ENCODE measurements around the gene ERVH48-1.
A peak's percentile ranks its signal among the peaks of the same experiment; 100 is the strongest.
"Not testable (repeated sequence)": the region's sequence is repeated elsewhere in the genome, so short reads cannot be mapped to it uniquely, and the experiment has no call there.

The ERVH48-1 gene

DNA sequence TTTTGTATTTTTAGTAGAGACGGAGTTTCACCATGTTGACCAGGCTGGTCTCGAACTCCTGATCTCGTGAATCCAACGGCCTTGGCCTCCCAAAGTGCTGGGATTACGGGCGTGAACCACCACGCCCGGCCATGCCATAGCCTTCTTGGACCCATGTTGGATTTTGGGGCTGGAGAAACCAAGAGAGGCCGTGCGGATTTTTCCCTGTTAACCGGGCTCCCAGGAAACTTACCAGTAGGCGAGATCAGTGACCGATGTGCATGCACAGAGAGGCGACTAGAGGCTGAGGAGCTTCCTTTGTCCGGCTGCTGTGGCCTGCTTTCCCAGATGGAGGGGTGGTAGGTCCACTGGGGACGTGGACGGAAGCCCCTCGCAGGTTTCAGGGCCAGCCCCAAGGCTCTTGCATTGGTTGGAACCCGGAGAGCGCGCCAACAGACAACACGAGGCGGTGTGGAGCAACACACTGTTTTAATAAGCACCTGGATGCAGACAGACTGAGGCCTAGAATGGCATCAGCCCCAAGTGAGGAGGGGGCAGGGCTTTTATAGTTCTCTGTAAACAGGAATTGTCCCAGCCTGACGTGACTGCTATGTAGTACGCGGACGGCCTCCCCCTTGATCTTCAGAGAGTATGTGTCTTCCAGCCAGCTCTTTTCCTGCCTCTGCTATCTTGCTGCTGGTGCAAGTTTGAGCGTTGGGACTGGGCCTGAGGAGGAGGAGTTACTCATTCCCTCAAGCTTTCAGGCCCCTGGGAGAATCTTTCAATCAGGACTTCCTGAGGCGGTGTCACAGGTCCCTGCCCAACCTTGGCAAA lies at the start of gene ERVH48-1:
Gene ERVH48-1 (minus strand): TSS at position 517 of the 813 bp plus-strand sequence. CDS start 6,624 bp downstream, outside the sequence.
- DNase-seq (ENCODE audit: low spot score) = no peak

DNA sequence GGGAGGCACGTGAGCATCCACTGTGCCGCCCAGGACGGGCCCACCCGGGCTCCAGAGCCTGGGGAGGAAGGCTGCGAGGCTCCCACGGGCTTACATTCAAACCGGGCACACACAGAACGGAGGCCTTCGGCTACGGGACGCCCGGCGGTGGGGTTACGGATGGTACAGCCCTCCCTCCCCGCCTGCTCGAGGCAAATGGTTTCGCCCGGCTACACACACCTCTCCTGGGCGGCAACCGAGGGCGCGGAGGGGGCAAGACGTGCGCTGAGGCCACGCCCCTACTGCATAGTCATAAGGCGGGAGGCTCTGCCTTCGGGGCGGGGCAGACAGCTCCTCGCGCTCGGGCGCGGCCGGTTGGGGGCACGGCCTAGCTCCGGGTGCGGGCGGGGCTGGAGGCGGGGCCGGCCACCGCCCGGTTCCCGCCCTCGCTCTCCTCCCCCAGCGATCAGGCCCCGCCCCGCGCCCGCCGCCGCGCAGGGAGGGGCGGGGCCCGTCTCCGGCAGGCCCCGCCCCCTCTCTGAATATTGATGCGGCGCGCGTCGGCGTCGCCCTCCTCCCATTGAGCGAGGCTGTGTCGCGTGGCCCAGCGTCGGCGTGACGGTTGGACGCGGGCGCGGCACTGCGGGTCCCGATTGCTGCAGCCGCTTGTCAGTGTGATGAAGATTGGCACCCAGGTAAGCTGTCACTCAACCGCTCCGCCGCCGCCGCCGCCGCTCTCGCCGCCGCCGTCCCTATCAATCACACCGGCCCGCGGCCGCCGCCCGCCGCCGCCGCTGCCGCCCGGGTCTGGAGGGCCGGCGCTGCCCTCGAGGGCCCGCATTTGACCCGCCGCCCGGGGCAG lies 48.8 kb upstream of the ERVH48-1 start, which contains the start of gene PKNOX1:
Gene PKNOX1 (plus strand): TSS at position 572 of the 841 bp plus-strand sequence. CDS start 29,820 bp downstream, outside the sequence.
- DNase-seq (ENCODE audit: low spot score) = peak; percentile 99

DNA sequence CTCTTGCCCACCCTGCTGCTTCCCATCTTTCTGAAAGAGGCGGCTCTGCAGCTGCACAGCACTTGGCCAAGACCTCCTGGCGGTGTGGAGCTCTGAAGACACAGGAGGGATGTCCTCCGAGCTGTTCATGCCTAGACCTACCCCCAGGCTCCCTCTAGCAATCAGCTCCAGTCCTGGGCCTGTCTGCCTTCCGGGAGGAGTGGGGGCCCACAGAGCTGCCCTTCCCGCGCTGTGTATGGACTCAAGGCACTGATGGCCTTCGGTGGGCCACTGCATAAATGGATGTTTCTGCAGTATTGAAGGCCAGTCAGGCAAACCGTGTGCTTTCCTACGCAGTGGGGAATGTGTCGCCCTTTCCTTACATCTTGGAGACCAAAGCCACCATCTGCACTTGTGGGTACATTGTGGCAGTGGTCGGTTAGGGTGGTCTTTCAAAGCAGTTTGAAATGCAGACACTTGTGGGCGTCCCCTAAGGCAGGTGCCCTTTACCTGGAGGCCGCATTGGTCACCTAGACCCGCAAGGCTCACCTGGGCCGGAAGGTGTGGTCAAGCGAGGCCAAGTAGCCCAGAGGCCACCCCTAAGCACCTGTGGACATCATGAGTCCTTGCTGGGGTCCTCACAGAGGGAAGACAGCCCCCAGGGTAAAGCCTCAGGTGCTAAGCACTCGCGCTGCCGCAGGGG lies 48.0 kb upstream of the ERVH48-1 start:
- no peak for DNase-seq (ENCODE audit: low spot score)

DNA sequence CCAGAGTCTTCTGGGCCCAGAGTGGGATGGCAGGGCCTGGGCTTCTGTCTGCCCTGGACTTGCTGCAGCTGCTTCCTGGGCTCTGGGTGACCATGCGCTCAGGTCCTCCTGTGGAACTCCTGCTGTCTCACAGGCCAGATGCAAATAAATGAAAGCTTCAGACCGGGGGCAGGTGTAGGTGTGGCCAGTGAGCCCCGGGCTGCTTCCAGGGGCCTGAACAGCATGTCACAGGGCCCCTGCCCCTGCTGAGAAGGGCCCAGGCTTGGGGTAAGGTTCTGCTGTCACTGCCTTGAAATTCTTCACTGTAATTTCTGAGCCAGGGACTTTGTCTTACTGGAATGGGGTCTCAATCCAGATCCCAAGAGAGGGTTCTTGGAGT lies 46.5 kb upstream of the ERVH48-1 start:
- DNase-seq (ENCODE audit: low spot score) = no peak

DNA sequence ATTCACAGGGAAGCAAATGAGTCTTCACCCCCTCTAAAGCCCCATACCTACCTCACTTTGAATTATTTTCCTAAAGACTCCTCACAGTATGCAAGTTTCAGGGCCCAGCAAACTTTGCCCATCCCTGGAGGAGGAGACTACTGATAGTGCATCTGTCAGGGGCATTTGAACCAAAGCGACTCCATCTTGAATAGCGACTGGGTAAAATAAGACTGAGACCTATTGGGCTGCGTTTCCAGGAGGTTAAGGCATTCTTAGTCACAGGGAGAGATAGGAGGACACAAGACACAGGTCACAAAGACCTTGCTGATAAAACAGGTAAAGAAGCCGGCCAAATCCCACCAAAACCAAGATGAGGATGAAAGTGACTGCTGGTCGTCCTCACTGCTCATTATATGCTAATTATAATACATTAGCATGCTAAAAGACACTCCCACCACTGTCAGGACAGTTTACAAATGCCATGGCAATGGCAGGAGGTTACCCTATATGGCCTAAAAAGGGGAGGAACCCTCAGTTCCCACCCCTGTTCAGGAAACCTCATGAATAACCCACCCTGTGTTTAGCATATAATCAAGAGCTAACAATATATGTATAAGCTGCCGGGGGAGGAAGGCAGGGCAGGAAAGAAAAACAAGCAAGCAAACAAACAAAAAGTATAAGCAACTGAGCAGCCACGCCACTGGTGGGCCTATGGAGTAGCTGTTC lies 45.7 kb upstream of the ERVH48-1 start:
- no peak for DNase-seq (ENCODE audit: low spot score)

DNA sequence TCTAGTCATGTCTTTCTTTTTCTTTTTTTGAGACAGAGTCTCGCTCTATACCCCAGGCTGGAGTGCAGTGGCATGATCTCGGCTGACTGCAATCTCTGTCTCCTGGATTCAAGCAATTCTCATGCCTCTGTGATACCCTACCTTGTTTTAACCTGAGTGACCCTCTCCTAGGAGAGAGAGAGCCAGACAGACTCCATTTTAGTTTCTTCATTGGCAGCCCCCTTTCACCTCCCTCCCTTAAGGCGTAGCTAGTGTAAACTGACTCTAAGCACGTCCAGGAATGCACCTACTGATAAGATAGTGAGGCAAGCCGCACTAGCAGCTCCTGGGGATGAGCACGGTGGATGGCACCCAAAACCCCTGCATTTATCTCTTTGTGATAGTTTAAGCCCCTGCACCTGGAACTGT lies 43.8 kb upstream of the ERVH48-1 start:
- no peak for DNase-seq (ENCODE audit: low spot score)

DNA sequence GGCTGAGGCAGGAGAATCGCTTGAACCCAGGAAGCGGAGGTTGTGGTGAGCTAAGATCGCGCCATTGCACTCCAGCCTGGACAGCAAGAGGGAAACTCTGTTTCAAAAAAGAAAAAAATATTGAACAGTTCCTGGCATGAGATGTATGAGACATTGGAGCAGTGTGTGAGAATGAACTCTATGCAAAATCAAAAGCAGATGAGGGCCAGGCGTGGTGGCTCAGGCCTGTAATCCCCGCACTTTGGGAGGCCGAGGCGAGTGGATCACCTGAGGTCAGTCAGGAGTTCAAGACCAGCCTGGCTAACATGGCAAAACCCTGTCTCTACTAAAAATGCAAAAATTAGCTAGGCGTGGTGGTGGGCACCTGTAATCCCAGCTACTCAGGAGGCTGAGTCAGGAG lies 42.2 kb upstream of the ERVH48-1 start:
- not testable (repeated sequence) for DNase-seq (ENCODE audit: low spot score)

DNA sequence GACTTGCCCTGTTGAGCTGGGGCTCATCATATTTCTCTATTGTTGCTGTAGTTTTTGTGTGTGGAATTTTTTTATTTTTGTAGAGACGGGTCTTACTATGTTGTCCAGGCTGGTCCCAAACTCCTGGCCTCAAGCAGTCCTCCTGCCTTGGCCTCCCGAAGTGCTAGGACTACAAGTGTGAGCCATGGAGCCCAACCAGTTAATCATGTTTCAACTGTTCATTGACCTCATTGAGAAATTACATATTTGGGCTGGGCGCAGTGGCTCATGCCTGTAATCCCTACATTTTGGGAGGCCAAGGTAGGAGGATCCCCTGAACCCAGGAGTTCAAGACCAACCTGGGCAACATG lies 39.8 kb upstream of the ERVH48-1 start:
- no peak for DNase-seq (ENCODE audit: low spot score)

DNA sequence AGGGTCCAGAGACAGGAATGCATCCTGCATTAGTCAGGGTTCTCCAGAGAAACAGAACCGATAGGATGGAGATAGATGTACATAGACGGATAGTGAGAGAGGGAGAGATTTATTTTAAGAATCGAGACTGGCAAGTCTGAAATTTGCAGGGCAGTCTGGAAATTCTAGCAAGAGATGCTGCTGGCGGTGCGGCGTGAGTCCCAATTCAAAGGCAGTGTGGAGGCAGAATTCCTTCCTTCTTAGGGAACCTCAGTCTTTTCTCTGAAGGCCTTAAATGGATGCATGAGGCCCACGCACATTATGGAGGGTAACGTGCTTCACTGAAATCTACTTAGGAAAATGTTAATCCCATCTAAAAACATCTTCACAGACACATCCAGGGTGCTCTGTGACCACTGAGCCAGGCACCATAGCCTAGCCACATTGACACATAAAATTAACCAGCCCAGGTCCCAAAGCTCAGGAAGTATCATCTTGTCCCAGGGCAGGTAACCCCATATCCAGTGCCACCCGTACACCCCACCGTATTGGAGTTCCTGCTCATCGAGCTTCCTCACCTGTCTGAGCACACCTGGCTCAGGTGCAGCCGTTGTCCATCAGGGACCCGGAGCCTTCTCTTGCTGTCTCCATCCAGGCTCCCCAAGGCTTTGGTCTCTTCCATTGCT lies 39.2 kb upstream of the ERVH48-1 start:
- DNase-seq (ENCODE audit: low spot score) = no peak

DNA sequence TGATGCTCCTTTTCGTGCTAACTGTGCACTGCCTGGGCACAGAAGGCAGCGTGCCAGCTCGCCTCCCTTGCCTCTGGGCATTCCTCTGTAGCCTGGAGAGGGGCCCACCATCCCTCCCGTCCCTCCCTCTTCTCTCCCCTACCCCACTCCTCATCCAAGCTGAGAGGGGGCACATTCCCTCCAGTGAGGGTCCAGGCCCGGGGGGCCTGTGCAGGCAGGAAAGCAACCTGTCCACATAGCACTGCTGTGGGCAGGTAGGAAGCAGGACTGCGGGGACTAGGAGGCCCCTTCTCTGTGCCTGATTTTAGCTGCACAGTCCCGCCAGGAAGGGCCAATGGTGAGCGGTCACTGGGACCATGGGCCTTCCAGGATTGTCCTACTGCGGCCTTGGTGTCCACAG lies 38.7 kb upstream of the ERVH48-1 start:
- no peak for DNase-seq (ENCODE audit: low spot score)

DNA sequence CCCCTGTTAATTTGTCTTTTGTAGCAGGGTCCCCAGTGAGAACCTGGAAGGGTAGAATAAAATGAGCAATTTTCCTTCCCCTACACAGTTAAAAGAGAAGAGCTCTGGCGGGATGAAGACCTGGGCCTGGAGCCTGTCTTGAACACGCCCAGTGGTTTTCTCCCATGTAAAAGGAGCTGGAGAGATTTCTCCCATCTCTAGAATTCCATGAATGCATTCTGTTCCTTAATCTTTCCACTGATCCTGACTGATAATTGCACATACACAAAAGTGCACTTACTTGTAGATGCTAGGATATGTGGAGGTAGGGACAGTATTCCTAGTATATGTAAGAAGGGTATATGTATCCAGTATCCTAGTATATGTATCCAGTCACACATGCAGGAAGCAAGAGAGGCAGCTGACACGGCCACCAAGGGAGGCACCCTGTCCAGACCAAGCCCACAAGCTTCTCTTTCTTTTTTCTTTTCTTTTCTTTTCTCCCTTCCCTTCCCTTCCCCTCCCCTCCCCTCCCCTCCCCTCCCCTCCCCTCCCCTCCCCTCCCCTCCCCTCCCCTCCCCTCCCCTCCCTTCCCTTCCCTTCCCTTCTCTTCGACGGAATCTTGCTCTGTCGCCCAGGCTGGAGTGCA lies 37.1 kb upstream of the ERVH48-1 start:
- no peak for DNase-seq (ENCODE audit: low spot score)

DNA sequence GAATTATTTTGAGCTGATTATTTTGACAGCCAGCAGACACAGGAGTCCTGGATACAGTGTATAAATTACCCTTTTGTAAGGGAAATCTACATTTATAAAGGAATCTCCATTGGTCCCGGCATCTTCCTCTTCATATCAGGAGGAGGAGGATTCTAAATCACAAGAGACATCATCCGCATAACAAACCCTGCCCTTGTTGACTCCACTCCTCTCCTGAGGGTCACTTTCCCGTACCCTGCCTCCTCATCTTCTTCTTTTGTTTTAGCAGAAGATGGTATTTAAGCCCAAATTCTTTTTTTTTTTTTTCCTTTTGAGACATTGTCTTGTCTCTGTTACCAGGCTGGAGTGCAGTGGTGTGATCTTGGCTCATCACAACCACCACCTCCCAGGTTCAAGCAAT lies 34.3 kb upstream of the ERVH48-1 start:
- no peak for DNase-seq (ENCODE audit: low spot score)

DNA sequence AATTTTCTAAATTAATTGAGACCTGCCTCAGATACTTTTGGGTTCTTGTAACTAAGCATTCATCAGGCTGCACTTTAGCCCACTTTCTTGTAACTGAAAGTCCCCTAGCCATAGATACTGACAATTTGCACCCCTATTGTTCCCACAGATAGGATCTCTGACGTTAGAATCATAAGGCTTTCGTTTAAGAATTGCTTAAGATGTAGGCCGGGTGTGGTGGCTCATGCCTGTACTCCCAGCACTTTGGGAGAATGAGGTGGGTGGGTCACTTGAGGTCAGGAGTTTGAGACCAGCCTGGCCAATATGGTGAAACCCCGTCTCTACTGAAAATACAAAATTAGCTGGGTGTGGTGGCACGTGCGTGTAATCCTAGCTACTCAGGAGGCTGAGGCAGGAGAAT lies 32.7 kb upstream of the ERVH48-1 start:
- DNase-seq (ENCODE audit: low spot score) = not testable (repeated sequence)

DNA sequence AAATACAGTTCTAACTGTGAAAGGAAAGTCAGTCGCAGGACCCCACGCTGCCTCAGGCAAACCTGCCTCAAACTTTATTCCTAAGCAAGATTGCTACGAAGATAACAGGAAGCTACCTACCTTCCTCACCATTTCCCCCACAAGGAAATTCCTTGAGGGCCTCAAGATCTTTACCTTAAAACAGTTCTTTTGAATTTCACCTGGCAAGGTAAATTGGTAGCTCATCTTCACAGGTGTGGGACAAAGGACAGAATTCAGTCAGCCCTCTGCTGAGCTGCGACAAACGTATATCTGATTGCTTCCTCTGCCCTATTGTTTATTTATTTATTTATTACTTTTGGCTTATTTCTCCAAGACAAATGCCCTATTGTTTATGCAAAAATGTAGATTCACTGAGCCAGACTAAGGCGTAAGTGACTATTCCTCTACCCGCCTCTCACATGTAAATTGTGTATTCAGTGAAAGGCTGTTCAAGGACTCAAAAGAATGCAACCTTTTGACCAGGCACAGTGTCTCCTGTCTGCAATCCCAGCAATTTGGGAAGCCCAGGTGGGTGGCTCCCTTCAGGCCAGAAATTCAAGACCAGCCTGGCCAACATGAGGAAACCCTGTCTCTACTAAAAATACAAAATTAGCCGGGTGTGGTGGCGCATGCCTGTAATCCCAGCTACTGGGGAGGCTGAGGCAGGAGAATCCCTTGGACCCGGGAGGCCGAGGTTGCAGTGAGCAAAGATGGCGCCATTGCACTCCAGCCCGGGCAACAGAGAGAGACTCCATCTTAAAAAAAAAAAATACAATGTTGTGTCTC lies 31.6 kb upstream of the ERVH48-1 start:
- no peak for DNase-seq (ENCODE audit: low spot score)

DNA sequence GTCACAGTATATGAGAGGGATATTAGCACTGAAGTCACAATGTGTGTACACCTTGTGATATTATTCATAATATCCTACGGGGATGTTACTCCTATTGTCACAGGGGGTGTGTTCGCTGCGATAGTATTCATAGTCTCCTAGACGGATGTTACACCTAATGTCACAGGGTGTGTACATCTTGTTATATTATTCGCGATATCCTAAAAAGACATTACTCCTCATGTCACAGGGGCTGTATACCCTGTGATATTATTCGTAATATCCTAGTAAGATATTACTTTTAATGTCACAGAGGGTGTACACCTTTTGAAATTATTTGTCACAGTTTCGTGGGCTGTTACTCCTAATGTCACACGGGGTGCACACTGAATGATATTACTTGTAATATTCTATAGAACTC lies 25.8 kb upstream of the ERVH48-1 start:
- not testable (repeated sequence) for DNase-seq (ENCODE audit: low spot score)

DNA sequence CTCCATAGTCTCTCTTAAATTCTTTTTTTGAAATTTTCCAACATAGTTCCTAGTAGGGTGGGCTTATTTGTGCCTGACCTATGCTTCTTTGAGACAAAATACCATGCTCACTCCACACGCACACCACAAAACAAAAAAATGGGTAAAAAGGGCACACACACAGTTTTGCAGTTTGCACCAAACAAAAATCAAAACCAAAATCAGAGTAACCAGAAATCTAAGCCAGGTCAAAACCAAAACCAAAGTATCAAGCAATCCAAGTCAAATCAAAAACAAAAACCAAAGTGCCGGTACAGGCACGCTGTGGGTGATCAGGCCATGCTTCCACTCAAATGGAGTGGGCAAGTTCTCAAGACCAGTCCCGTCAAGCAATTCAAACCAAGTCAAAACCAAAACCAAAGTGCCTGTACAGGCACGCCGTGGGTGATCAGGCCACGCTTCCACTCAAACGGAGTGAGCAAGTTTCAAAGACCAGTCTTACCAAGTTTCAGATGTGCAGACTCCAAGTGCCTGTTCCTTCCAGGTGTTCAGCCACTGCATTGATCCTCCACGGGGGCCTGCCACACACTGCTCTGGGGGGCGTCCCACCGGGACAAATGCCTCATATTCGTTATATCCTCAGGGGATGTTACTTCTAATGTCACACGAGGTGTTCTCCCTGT lies 23.8 kb upstream of the ERVH48-1 start:
- not testable (repeated sequence) for DNase-seq (ENCODE audit: low spot score)

DNA sequence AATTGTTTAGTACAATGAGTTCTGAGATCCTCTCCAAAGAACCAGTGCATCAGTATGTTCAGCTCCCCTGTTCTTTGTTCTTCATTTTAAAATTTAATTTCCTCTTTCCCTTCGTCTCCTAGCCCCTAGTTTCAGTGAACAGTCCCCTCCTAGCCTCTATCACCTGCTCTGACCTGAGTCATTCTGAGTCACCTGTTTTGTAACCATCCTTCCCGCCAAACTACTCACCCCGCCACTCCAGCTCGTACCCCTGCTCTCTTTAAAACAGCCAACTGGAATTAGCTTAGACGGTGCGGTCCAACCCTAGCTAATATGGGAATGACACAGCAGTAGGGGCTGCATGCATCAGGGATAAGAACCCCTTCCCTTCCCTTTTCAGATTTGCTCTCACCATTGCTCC lies 16.8 kb upstream of the ERVH48-1 start:
- DNase-seq (ENCODE audit: low spot score) = no peak

DNA sequence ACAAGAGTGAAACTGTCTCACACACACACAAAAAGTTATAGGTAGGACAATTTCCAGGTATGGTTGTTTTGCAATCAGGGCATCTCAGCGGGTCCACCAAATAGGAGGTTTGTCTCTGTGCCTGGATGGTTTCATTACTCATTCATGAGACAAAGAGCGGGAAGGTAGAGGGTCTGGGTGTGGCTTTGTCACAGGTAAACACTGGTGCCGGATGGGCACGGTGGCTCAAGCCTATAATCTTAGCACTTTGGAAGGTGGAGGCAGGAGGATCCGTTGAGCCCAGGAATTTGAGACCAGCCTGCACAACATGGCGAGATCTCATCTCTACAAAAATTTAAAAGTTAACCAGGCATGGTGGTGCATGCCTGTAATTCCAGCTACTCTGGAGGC lies 16.3 kb upstream of the ERVH48-1 start:
- no peak for DNase-seq (ENCODE audit: low spot score)

DNA sequence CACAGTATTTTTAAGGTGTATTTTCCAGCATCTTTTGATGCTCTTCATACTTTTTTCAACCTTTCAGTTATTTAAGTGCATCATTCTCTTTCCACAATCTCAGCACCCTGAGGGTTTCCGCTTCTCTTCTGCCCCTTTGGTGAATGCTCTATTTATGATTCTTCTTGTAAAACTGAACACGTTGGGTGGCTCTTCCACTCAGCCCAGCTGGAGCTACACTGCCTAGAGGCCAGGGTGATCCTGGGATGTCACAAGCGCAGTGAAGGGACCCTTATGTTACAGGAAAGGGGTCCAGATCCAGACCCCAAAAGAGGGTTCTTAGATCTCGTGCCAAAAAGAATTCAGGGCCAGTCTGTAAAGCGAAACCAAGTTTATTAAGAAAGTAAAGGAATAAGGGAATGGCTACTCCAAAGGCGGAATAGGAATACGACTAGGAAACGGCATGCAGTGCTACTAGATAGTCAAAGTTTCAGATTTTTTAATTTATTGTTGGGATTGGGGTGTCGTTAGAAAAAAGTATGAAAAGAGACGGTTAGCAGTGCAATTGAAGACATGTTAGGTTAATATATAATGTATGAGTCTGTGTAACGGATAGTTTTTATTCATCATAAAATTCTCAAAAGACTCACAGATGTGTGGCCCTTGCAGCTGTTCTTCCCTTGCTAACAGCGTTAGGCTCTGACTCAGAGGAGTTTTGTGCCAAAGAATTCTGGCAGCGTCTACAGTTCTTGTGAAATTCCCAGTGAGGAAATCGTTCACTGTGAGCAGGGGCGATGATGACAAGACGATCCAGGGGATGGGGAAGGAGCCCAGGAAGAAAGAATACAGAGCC lies 14.4 kb upstream of the ERVH48-1 start:
- peak; percentile 93 for DNase-seq (ENCODE audit: low spot score)

Data from GM03348 (cell line).